HEK293T (cell line): ENCODE data around the gene DAPK1.

Experiments used
- ARNT ChIP-seq: fragments of 450-650 bp; IDR thresholded peaks from 2 replicates; pipeline ENCODE4 v1.6.1; 2017; ENCODE audit warnings: mild to moderate bottlenecking
- BHLHE40 ChIP-seq: fragments of 450-650 bp; IDR thresholded peaks from 2 replicates; pipeline ENCODE4 v1.6.1; 2016; ENCODE audit warnings: mild to moderate bottlenecking, moderate library complexity, borderline replicate concordance
- FOXA1 ChIP-seq: fragments of 450-650 bp; IDR thresholded peaks from 2 replicates; pipeline ENCODE4 v1.6.1; 2016; ENCODE audit warnings: mild to moderate bottlenecking
- FOXK2 ChIP-seq: fragments of 450-650 bp; IDR thresholded peaks from 2 replicates; pipeline ENCODE4 v1.6.1; 2016; ENCODE audit warnings: mild to moderate bottlenecking
- FOXM1 ChIP-seq: fragments of 450-650 bp; IDR thresholded peaks from 2 replicates; pipeline ENCODE4 v1.6.1; 2017; ENCODE audit warnings: mild to moderate bottlenecking, borderline replicate concordance
- LEF1 ChIP-seq: fragments of 450-650 bp; IDR thresholded peaks from 2 replicates; pipeline ENCODE4 v1.6.1; 2017; ENCODE audit warnings: mild to moderate bottlenecking, borderline replicate concordance
- SP1 ChIP-seq: fragments of 450-650 bp; IDR thresholded peaks from 2 replicates; pipeline ENCODE4 v1.6.1; 2017
- SUZ12 ChIP-seq: fragments of 450-650 bp; IDR thresholded peaks from 2 replicates; pipeline ENCODE4 v1.6.1; 2016; ENCODE audit warnings: mild to moderate bottlenecking
- TARDBP ChIP-seq: fragments of 450-650 bp; IDR thresholded peaks from 2 replicates; pipeline ENCODE4 v1.6.1; 2016

DNA sequence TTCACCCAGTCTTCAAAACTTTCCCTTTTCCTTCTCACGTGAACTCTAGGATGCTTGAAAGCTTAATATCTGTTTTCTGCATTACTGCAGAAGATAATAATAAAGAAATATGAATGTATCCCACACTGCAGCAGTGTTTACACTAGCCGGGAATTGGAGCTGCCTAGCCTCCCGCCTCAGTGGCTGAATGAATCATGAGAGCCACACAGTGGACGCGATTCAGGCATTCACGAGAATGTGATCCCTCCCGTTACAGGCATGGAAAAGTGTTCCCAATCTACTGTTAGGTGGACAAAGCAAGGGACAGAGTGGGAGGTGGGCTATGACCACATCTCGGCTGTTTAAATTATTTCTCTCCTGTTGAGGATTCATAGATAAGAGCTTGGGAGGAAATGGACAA is 158.8 kb downstream of the DAPK1 start:
- TF ChIP-seq BHLHE40 (no peak), TARDBP (no peak), SP1 (no peak), SUZ12 (no peak), LEF1 (no peak), ARNT (no peak), FOXK2 (no peak), FOXA1 (no peak), FOXM1 (no peak)
